OCI-LY7 (cell line): ENCODE results near the gene NBEA. TPM values are rescaled to one million over a fixed set of nuclear protein-coding genes. Genes with fewer than 3 reads are reported as not detected.

Source experiments
- BruUV-seq: library from RNA; stranded (reverse); fragments of 400-500 nt; replicated peaks from 2 replicates; lab custom pipeline; 2021; lab: Mats Ljungman, UMichigan
- CTCF ChIA-PET: fragments of 300-600 bp; sonication (Branson Sonifier 250); formaldehyde crosslinking; loops from one replicate; lab custom pipeline; 2022; ENCODE audit warnings: antibody characterized with exemption; ENCODE audit not compliant: unreplicated experiment; lab: Charles Lee
- POLR2A ChIA-PET: fragments of 300-600 bp; sonication (Branson Sonifier 250); formaldehyde crosslinking; loops from one replicate; lab custom pipeline; 2022; ENCODE audit warnings: antibody characterized with exemption; lab: Charles Lee
- DNase-seq: peaks from one replicate; pipeline ENCODE4 v3.0.0-alpha.2; 2015; ENCODE audit warnings: low spot score
- H2AFZ ChIP-seq: fragments of 200-600 bp; sonication (generic), shearing (Covaris generic); 2 replicates; pipeline ENCODE4 v1.6.1; 2014; ENCODE audit warnings: mild to moderate bottlenecking, antibody characterized with exemption, low read length, moderate library complexity
- H3K27ac ChIP-seq: fragments of 200-600 bp; sonication (generic); 2 replicates; pipeline ENCODE4 v1.5.1; 2014; ENCODE audit warnings: mixed run types, low read depth, mild to moderate bottlenecking, moderate library complexity, low read length, inconsistent platforms; ENCODE audit not compliant: poor library complexity, severe bottlenecking
- H3K36me3 ChIP-seq: fragments of 200-600 bp; sonication (generic); 2 replicates; pipeline ENCODE4 v1.6.1; 2014; ENCODE audit warnings: mild to moderate bottlenecking, antibody characterized with exemption, low read length, moderate library complexity, mixed read lengths; ENCODE audit not compliant: insufficient read depth
- H3K4me1 ChIP-seq: fragments of 200-600 bp; sonication (generic); 2 replicates; pipeline ENCODE4 v1.5.1; 2014; ENCODE audit warnings: mild to moderate bottlenecking, low read length; ENCODE audit not compliant: insufficient read depth, poor library complexity, severe bottlenecking
- H3K4me2 ChIP-seq: fragments of 200-600 bp; sonication (generic); 2 replicates; pipeline ENCODE4 v1.6.1; 2014; ENCODE audit warnings: mild to moderate bottlenecking, low read length
- H3K4me3 ChIP-seq: fragments of 200-600 bp; sonication (generic); 2 replicates; pipeline ENCODE4 v1.5.1; 2014; ENCODE audit warnings: mild to moderate bottlenecking, low read depth, low read length; ENCODE audit not compliant: poor library complexity, severe bottlenecking
- H3K79me2 ChIP-seq: fragments of 200-600 bp; sonication (generic); 2 replicates; pipeline ENCODE4 v1.6.1; 2016; ENCODE audit warnings: low read depth, mild to moderate bottlenecking, low read length, moderate library complexity, mixed read lengths; ENCODE audit not compliant: insufficient read depth
- H3K9me2 ChIP-seq: fragments of 200-600 bp; sonication (generic); 2 replicates; pipeline ENCODE4 v1.6.1; 2016; ENCODE audit warnings: mild to moderate bottlenecking, low read length, mixed read lengths; ENCODE audit not compliant: insufficient read depth
- H3K9me3 ChIP-seq: fragments of 200-600 bp; sonication (generic); 2 replicates; pipeline ENCODE4 v1.6.1; 2014; ENCODE audit warnings: mild to moderate bottlenecking, mixed run types, low read length, mixed read lengths
- H4K20me1 ChIP-seq: fragments of 200-600 bp; sonication (generic); 2 replicates; pipeline ENCODE4 v1.6.1; 2014; ENCODE audit warnings: mild to moderate bottlenecking, antibody characterized with exemption, low read length, moderate library complexity, mixed read lengths; ENCODE audit not compliant: insufficient read depth
- EZH2phosphoT487 ChIP-seq: fragments of 200-600 bp; sonication (generic); IDR thresholded peaks from 2 replicates; pipeline ENCODE4 v1.6.1; 2018; ENCODE audit warnings: low read depth, borderline replicate concordance, mild to moderate bottlenecking, mixed run types, antibody characterized with exemption, low read length, moderate library complexity, mixed read lengths
- intact Hi-C: fragments of 100-400 bp; cut with micrococcal nuclease; formaldehyde crosslinking; loops from one replicate; pipeline ENCODE4 v1.10.0; 2022; ENCODE audit not compliant: unreplicated experiment
- total RNA-seq, 2 experiments: library from RNA; depleted of rRNA in 1 of 2; stranded (reverse); fragments of >200 nt in 1 of 2; shearing (Covaris generic) in 1 of 2; gene quantifications; 2 replicates each; pipeline ENCODE4 v1.2.3, GENCODE V29; 2014 to 2022
- TF ChIP-seq, protein P1 (sequence below): fragments of 200-600 bp; sonication (generic); conservative IDR thresholded peaks from 2 replicates; pipeline ENCODE4 v1.5.1; 2014; ENCODE audit warnings: mild to moderate bottlenecking, antibody characterized with exemption, low read length, moderate library complexity, mixed read lengths

NBEA gene
- total RNA-seq, 2 experiments from 2014 or later, result 3.6 to 11.0 TPM

DNA sequence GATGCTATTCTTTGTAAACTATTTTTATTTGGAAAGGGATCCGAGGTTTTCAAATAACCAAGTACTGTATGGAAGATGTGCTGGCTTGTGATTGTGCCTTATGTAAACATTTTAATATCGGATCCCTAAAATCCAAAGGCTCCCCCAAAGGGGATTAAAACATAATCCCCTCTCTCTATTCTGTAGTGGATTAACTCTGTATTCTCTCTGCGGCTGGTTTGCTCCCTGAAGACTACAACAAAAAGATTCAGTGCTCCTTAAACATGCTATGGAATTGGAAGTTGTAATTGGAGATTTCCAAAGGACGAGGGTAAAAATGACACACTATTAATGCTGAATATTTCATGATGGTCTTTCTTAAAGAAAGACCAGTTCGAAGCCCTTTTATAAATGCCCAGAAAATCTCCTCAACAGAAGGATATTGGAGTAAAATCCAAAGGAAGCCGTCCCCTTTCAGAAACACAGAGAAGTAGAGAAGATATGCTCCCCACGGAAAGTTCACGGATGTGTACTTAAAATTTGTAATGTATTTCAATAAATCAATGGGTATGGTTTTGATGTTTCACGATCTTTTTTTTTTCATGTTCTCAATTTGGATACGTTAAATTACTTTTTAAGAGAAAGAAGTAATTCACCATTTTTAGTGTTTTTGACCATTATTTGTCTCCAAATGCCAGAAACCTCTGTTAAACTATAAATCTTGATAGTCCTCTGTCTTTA, 527.9 kb downstream of the NBEA start:
- intact Hi-C loops, result no loop called here
- Histone ChIP-seq H3K9me3 (no peaks in the 10 kb centered on the region), H3K4me1 (no peaks in the 10 kb centered on the region), H3K79me2 (no peaks in the 10 kb centered on the region), H3K4me2 (no peak overlapping the region), H3K9me2 (no peaks in the 10 kb centered on the region), H3K36me3 (no peaks in the 10 kb centered on the region), H4K20me1 (no peaks in the 10 kb centered on the region), H3K4me3 (no peak overlapping the region), H3K27ac (no peak overlapping the region), H2AFZ (no peak overlapping the region)
- DNase-seq, result no peak
- no TSS peak for BruUV-seq
- TF ChIP-seq, protein P1, sequence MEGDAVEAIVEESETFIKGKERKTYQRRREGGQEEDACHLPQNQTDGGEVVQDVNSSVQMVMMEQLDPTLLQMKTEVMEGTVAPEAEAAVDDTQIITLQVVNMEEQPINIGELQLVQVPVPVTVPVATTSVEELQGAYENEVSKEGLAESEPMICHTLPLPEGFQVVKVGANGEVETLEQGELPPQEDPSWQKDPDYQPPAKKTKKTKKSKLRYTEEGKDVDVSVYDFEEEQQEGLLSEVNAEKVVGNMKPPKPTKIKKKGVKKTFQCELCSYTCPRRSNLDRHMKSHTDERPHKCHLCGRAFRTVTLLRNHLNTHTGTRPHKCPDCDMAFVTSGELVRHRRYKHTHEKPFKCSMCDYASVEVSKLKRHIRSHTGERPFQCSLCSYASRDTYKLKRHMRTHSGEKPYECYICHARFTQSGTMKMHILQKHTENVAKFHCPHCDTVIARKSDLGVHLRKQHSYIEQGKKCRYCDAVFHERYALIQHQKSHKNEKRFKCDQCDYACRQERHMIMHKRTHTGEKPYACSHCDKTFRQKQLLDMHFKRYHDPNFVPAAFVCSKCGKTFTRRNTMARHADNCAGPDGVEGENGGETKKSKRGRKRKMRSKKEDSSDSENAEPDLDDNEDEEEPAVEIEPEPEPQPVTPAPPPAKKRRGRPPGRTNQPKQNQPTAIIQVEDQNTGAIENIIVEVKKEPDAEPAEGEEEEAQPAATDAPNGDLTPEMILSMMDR, result no peak
- no peak for TF ChIP-seq EZH2phosphoT487
- ChIA-PET POLR2A (no interaction called here), CTCF (no interaction called here)

DNA sequence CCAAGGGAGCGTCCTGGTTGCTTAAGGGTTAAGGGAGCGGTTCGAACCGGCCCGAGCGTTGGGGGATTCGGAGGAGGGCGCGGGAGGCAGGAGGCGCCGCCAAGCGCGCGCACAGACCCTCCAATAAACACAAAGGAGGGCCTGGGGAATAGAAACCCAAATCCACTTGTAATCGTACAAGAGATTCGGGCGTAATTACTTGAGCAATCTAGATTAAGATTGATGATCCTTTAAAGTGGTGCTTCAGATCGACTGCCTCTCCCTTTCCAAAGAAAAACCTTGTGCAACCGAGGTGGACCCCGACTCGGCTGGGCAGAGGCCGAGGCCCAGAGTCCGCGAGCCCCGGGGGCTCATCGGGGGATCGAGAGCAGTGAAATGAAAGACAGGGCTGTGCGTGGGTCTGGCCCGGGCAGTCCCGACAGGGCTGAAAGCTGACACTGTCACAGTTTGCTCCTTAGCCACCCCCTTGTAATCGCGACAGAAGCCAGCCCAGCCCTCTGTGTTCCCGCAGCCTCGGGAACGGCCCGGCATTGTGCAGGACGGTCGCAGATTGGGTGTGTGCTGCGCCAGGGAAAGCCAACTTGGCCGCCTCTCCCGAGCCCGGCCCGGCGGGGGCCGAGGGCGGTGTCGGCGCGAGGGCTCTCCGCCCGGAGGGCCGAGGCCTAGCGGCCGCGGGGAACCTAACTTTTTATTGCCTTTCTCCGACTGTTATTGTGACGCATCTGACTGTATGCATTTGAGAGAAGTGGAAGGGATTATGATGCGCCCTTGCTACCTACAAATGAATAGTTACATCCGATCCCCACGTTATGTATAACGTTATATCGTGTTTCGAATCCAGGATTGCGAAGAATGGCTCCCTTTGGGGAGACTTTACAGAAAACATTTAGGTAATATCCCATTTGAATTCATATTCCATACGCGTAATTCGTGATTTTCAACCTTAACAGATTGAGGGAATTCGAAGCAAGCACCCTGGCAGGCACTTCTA, 528.9 kb downstream of the NBEA start:
- DNase-seq, result no peak
- no peak overlapping the region for H3K4me3 ChIP-seq
- intact Hi-C loops, result no loop called here
- H3K27ac ChIP-seq, result no peak overlapping the region
- no peaks in the 10 kb centered on the region for H3K4me1 ChIP-seq
- H3K79me2 ChIP-seq, result no peaks in the 10 kb centered on the region
- H4K20me1 ChIP-seq, result no peaks in the 10 kb centered on the region
- no TSS peak for BruUV-seq
- H3K9me2 ChIP-seq, result no peaks in the 10 kb centered on the region
- TF ChIP-seq, protein P1, result no peak
- no peak for TF ChIP-seq EZH2phosphoT487
- ChIA-PET POLR2A (no interaction called here), CTCF (no interaction called here)
- no peak overlapping the region for H2AFZ ChIP-seq
- H3K4me2 ChIP-seq, result no peak overlapping the region
- no peaks in the 10 kb centered on the region for H3K36me3 ChIP-seq
- no peaks in the 10 kb centered on the region for H3K9me3 ChIP-seq
